ENCODE data around the gene FGF9. TPM values are rescaled to one million over a fixed set of nuclear protein-coding genes. Genes with fewer than 3 reads are reported as not detected.

Gene FGF9
- total RNA-seq, result under 1 TPM in 1 of 4 donors, not detected in 3; 0.76 TPM

DNA sequence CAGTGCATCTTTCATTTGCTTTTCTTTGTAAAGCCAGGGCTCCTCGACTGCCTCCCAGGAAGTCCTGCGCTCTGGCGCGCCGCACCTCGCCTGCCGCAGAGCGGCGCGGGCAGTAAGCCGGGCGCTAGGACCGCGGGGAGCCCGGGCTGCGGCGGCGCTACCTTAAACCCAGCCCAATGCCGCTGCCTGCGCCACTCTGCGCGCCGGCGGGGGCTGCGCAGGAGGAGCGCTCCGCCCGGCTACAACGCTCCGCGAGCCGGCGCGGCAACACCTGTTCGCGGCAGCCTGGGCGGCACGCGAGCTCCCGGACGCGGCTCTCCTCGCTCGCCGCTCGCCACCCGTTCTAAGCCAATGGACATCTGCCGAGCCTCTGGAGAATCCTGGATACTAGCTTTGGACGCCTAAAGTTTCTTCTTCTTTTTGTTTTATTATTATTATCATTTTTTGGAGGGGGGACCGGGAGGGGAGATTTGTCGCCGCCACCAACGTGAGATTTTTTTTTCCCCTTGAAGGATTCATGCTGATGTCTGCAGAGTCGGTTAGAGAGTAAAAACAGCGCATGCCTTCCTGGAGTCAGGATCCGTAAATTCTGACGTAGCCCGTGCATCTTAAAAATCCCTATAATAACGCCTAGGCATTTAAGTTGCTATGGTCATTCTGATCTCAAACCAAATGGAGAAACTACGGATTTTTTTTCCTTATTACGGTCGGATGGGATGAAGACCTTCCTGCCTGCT, at the start of gene FGF9:
TSS of gene FGF9 (plus strand) at position 191 of the 737 bp plus-strand sequence. CDS start 840 bp downstream, outside the sequence.
- H3K27ac ChIP-seq, result peak within 1 kb of the TSS in 3 of 4 donors; percentile 56 to 74 (median 70)
- no peaks in the 10 kb centered on the region for H3K36me3 ChIP-seq
- peaks cover 33 to 75% (median 49%) of the 10 kb centered on the region in 3 donors for H3K4me1 ChIP-seq
- H3K27me3 ChIP-seq, result peaks cover 0 to 95% (median 19%) of the 10 kb centered on the region in 4 donors
- intact Hi-C loops (cut with DNase I), result no loop called here
- DNase-seq, result no peak
- peak within 1 kb of the TSS; percentile 31 to 80 (median 56) for H3K4me3 ChIP-seq
- H3K9me3 ChIP-seq, result no peaks in the 10 kb centered on the region
- WGBS, 2 donors, result 1 to 3% methylated on average over 21 to 30 of the region's 62 CpGs
- TF ChIP-seq, protein P1, sequence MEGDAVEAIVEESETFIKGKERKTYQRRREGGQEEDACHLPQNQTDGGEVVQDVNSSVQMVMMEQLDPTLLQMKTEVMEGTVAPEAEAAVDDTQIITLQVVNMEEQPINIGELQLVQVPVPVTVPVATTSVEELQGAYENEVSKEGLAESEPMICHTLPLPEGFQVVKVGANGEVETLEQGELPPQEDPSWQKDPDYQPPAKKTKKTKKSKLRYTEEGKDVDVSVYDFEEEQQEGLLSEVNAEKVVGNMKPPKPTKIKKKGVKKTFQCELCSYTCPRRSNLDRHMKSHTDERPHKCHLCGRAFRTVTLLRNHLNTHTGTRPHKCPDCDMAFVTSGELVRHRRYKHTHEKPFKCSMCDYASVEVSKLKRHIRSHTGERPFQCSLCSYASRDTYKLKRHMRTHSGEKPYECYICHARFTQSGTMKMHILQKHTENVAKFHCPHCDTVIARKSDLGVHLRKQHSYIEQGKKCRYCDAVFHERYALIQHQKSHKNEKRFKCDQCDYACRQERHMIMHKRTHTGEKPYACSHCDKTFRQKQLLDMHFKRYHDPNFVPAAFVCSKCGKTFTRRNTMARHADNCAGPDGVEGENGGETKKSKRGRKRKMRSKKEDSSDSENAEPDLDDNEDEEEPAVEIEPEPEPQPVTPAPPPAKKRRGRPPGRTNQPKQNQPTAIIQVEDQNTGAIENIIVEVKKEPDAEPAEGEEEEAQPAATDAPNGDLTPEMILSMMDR (IDR thresholded peaks at IDR 0.05), result peak in 3 of 6 experiments; percentile 14 to 27 (median 19)
- peak in 3 of 4 donors; percentile 14 to 63 (median 20) for TF ChIP-seq POLR2A (IDR thresholded peaks at IDR 0.05)

DNA sequence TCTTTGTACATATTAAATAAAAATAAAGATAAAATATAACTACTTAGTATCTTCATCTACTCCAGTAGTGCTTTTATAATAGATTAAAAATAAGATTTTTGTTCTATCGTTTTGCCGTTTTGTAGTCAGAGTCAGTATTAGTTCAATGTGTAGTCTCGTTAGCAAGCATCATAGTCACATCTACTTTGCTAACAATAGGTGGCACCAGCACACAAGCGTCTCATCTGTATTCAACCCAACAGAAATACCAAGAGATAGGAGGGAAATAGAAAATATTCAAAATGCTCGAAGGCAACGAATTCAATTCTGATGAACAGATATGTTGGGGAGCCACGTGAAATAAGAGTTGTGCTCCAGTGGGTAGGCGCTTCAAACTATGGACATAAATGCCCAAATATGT, 45.5 kb upstream of the FGF9 start:
- intact Hi-C loops (cut with DNase I), result no loop called here
- TF ChIP-seq, protein P1 (IDR thresholded peaks at IDR 0.05), result peak in 4 of 6 experiments; percentile 13 to 52 (median 23)
- no peak for TF ChIP-seq POLR2A (IDR thresholded peaks at IDR 0.05)
- peaks cover 0 to 6% (median 0%) of the 10 kb centered on the region in 4 donors for H3K27me3 ChIP-seq
- no peak overlapping the region for H3K27ac ChIP-seq
- H3K9me3 ChIP-seq, result no peaks in the 10 kb centered on the region
- H3K4me1 ChIP-seq, result no peaks in the 10 kb centered on the region
- no peak overlapping the region for H3K4me3 ChIP-seq
- DNase-seq, result no peak
- no peaks in the 10 kb centered on the region for H3K36me3 ChIP-seq
- WGBS, 2 donors, result 23 to 32% methylated on average over 8 of the region's 8 CpGs

DNA sequence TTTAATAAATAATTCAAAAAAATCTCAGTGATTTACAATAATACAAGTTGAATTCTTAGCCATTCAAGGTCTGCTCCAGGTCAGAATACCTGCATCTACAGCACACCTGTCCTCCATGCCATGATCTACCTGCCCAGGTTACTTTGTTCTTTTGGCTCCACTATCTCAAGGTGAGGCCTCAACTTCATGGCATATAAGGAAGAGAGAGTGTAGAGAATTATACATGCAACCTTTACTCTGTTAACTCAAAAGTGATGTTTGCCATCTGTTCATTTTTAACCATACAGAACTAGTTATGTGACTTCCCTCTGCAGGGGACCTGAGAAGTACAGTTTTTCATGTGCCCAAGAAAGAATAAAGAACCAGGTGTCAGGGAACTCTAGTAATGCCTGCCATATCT, 38.7 kb upstream of the FGF9 start:
- Histone ChIP-seq H3K4me3 (no peak overlapping the region), H3K36me3 (no peaks in the 10 kb centered on the region), H3K27ac (no peak overlapping the region), H3K9me3 (no peaks in the 10 kb centered on the region), H3K4me1 (no peaks in the 10 kb centered on the region), H3K27me3 (peaks cover 0 to 3% (median 0%) of the 10 kb centered on the region in 4 donors)
- intact Hi-C loops (cut with DNase I), result loop anchor here (10.0 kb wide), 1 partner anchor 643 kb away; no protein-coding TSS in a partner anchor
- TF ChIP-seq, protein P1 (IDR thresholded peaks at IDR 0.05), result no peak
- no peak for TF ChIP-seq POLR2A (IDR thresholded peaks at IDR 0.05)
- DNase-seq, result no peak

DNA sequence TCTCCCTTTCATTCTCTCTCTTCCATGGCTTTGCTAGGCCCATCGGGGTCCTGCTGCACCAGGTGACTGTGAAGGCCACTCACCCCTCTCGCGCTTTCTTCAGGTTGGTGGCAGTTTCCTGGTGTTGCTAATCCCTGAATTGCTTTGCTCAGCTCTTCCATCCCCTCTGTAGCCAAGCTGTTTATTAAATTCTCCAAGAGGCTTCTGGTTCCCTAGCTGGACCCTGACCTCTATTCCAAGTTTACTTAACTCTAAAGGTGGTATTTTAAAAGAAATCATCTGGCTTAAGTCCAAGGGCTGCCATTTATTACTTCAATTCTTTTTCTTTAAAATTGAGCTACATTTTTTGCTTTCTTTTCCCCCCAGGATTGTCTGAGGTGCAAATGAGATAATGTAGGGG, 34.2 kb upstream of the FGF9 start:
- DNase-seq, result no peak
- Histone ChIP-seq H3K9me3 (no peaks in the 10 kb centered on the region), H3K4me3 (no peak overlapping the region), H3K27ac (no peak overlapping the region), H3K27me3 (peaks cover 0 to 3% (median 0%) of the 10 kb centered on the region in 4 donors), H3K36me3 (no peaks in the 10 kb centered on the region), H3K4me1 (peaks cover 0 to 13% (median 7%) of the 10 kb centered on the region in 3 donors)
- TF ChIP-seq, protein P1 (IDR thresholded peaks at IDR 0.05), result no peak
- TF ChIP-seq POLR2A (IDR thresholded peaks at IDR 0.05), result no peak
- WGBS, 2 donors, result 86 to 88% methylated on average over 3 of the region's 3 CpGs
- intact Hi-C loops (cut with DNase I), result loop anchor here (10.0 kb wide), 1 partner anchor 638 kb away; no protein-coding TSS in a partner anchor

DNA sequence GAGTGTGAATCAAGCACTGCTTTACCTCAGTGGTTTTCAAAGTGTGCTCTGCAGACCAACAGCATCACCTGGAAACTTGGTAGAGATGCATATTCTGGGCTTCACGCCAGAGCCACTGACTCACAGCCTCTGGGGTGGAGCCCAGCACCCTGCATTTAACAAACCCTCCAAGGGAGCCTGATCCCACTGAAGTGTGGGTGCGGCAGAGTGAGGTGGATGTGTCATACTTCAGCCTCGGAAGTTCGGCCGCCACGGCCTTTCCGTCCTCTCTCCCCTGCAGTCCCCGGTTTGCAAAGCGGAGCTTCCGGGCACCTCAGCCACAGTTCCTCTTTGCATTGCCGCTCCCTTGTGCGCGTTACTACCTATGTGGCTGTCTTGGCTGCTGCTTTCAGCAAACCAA, 33.6 kb upstream of the FGF9 start:
- Histone ChIP-seq H3K36me3 (no peaks in the 10 kb centered on the region), H3K27ac (peak overlapping the region in 1 of 4 donors; percentile 27), H3K9me3 (no peaks in the 10 kb centered on the region), H3K27me3 (peaks cover 0 to 3% (median 0%) of the 10 kb centered on the region in 4 donors), H3K4me3 (peak overlapping the region in 1 of 4 donors; percentile 21), H3K4me1 (peaks cover 0 to 13% (median 7%) of the 10 kb centered on the region in 3 donors)
- DNase-seq, result no peak
- intact Hi-C loops (cut with DNase I), result loop anchor here (10.0 kb wide), 1 partner anchor 638 kb away; no protein-coding TSS in a partner anchor
- TF ChIP-seq, protein P1 (IDR thresholded peaks at IDR 0.05), result no peak
- 42 to 45% methylated on average over 12 to 13 of the region's 13 CpGs for WGBS, 2 donors
